Type B pancreatic cell (in vitro differentiated cells): Measurements from ENCODE around the gene CNTFR. TPM values are rescaled to one million over a fixed set of nuclear protein-coding genes. Genes with fewer than 3 reads are reported as not detected.
A peak's percentile ranks its signal among the peaks of the same experiment; 100 is the strongest.

Experiments used
- DNase-seq: peaks from one replicate; pipeline ENCODE4 v3.0.0; 2021; ENCODE audit warnings: mixed read lengths; ENCODE audit not compliant: unreplicated experiment; ENCODE audit errors: extremely low spot score
- H3K27ac Mint-ChIP-seq: 2 replicates; pipeline ENCODE4 v1.8.0; 2021; ENCODE audit warnings: mild to moderate bottlenecking, mixed read lengths
- H3K27me3 Mint-ChIP-seq: 2 replicates; pipeline ENCODE4 v1.8.0; 2021; ENCODE audit warnings: mixed read lengths
- H3K36me3 Mint-ChIP-seq: 2 replicates; pipeline ENCODE4 v1.8.0; 2021; ENCODE audit warnings: mixed read lengths
- H3K4me1 Mint-ChIP-seq: one replicate; pipeline ENCODE4 v1.8.0; 2021; ENCODE audit warnings: mixed read lengths; ENCODE audit not compliant: unreplicated experiment
- H3K4me3 Mint-ChIP-seq: 2 replicates; pipeline ENCODE4 v1.8.0; 2021; ENCODE audit warnings: mild to moderate bottlenecking, mixed read lengths
- H3K9me3 Mint-ChIP-seq: 2 replicates; pipeline ENCODE4 v1.8.0; 2021; ENCODE audit warnings: mixed read lengths
- CTCF ChIP-seq: fragments of 200-600 bp; sonication (generic); conservative IDR thresholded peaks from 2 replicates; pipeline ENCODE4 v1.5.0; 2021; ENCODE audit warnings: antibody characterized with exemption, mild to moderate bottlenecking
- total RNA-seq: library from RNA; stranded (reverse); gene quantifications from 2 replicates; pipeline ENCODE4 v1.2.1, GENCODE V29; 2021; ENCODE audit warnings: low replicate concordance

CNTFR gene
- total RNA-seq, 1 donor from 2014 or later: 24.2 TPM

DNA sequence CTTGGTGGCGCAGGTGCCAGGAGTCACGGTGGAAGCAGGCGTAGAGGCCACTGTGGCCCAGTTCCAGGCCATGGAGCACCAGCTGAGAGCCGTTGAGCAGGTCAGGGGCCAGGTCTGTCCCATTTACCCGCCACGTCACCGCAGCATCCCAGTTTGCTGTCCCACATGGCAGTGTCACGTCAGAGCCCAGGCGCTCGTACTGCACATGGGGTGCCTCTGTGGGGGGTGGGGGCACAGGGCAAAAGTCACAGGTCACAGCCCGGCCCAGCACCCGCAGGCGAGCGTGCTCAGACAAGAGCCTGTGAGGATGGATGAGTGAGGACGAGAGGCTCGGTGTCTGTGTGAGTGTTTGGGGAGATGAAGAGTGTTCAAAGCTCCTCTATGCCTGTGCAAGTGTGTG is 24.9 kb downstream of the CNTFR start:
- no peak for DNase-seq
- Mint-ChIP-seq H3K4me1 (peaks cover 47% of the 10 kb centered on the region), H3K27me3 (peaks cover 44% of the 10 kb centered on the region), H3K9me3 (peaks cover 5% of the 10 kb centered on the region), H3K27ac (no peak overlapping the region), H3K36me3 (peaks cover 19% of the 10 kb centered on the region), H3K4me3 (no peak overlapping the region)
- no peak for TF ChIP-seq CTCF

- peaks cover 5% of the 10 kb centered on the region for H3K9me3 Mint-ChIP-seq
- peaks cover 52% of the 10 kb centered on the region for H3K4me1 Mint-ChIP-seq
- H3K27me3 Mint-ChIP-seq: peaks cover 47% of the 10 kb centered on the region
- no peak for TF ChIP-seq CTCF
- DNase-seq: no peak
- H3K4me3 Mint-ChIP-seq: no peak overlapping the region
- peaks cover 19% of the 10 kb centered on the region for H3K36me3 Mint-ChIP-seq
- no peak overlapping the region for H3K27ac Mint-ChIP-seq
Observed at GRCh38 chr9:34563262-34563661, 26.3 kb downstream of the CNTFR start.

GRCh38 chr9:34562135-34562745 is 27.3 kb downstream of the CNTFR start:
- H3K36me3 Mint-ChIP-seq: peaks cover 16% of the 10 kb centered on the region
- no peak overlapping the region for H3K4me3 Mint-ChIP-seq
- TF ChIP-seq CTCF: peak; percentile 81
- no peak for DNase-seq
- H3K9me3 Mint-ChIP-seq: peaks cover 5% of the 10 kb centered on the region
- H3K27ac Mint-ChIP-seq: no peak overlapping the region
- H3K27me3 Mint-ChIP-seq: peaks cover 47% of the 10 kb centered on the region
- peaks cover 57% of the 10 kb centered on the region for H3K4me1 Mint-ChIP-seq

- Mint-ChIP-seq H3K36me3 (peaks cover 16% of the 10 kb centered on the region), H3K27ac (peak overlapping the region; percentile 18), H3K4me3 (peak overlapping the region; percentile 54)
Observed at GRCh38 chr9:34560599-34561214, 28.8 kb downstream of the CNTFR start.

GRCh38 chr9:34559624-34560455 is 29.7 kb downstream of the CNTFR start:
- peaks cover 62% of the 10 kb centered on the region for H3K4me1 Mint-ChIP-seq
- H3K27ac Mint-ChIP-seq: peak overlapping the region; percentile 47
- H3K36me3 Mint-ChIP-seq: peaks cover 17% of the 10 kb centered on the region
- DNase-seq: no peak
- TF ChIP-seq CTCF: no peak
- H3K9me3 Mint-ChIP-seq: peaks cover 5% of the 10 kb centered on the region
- H3K4me3 Mint-ChIP-seq: peak overlapping the region; percentile 54
- peaks cover 49% of the 10 kb centered on the region for H3K27me3 Mint-ChIP-seq

More at GRCh38 chr9:34560599-34561214, 28.8 kb downstream of the CNTFR start:
- peaks cover 49% of the 10 kb centered on the region for H3K27me3 Mint-ChIP-seq
- no peak for DNase-seq
- H3K4me1 Mint-ChIP-seq: peaks cover 62% of the 10 kb centered on the region
- peaks cover 5% of the 10 kb centered on the region for H3K9me3 Mint-ChIP-seq
- TF ChIP-seq CTCF: no peak
